SK-MEL-5 (cell line): ENCODE data around the gene SLC12A7. TPM values are rescaled to one million over a fixed set of nuclear protein-coding genes. Genes with fewer than 3 reads are reported as not detected.

ENCODE experiments used
- DNase-seq: peaks from one replicate; pipeline ENCODE4 v3.0.0-alpha.2; 2016; ENCODE audit warnings: low read depth, low spot score
- in situ Hi-C: cut with HindIII; loops from 2 replicates; pipeline ENCODE4 v1.10.0; 2016; ENCODE audit warnings: low sequenced_read_pairs, high pct_unique_total_duplicates, low pct_unique_long_range_greater_than_20kb
- total RNA-seq: library from RNA; depleted of rRNA; stranded (reverse); fragments of >200 nt; shearing (Covaris generic); gene quantifications from 2 replicates; pipeline ENCODE4 v1.2.3, GENCODE V29; 2014

Gene SLC12A7
- total RNA-seq, 1 experiment from 2014 or later = 11.6 TPM

DNA sequence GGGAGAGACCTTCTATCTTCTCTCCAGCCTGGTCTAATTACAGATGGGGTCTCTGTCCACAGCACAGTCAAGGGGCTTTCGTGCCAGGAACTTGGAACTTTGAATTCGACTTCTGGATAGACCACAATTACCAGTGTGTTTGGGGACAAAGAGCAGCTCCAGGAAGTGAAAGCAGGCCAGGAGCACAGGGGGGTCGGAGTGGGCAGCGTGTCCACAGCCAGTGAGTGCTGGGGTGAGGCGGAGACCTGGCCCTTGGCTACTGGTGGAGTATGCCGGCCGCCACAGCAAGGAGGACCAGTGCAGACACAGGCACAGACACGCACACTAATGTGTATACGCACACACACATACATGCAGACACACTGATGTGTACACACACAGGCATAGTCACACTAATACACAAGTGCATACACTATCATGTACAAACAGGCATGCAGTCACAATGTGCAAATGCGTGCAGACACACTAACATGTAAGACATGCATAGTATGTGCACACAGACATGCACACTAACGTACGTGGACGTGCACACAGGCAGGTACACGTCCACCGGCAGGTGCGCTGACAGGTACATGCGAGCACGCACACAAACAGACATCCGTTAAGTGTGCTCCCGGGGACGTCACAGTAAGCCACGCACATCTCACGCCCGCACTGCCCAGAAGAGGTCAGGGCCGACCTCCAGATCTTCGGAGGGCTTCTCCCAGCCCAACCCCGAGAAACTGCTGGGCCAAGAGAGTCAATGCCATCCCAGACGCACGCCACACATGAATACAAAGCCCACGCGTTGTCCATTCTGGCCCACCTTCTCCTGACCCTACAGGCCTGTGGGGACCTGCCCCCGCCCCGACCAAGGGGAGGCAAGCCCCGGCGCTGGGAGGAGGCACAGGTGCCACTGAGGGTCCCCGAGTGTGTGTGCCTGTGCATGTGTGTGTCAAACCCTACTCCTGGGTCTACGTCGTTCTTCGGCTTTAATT, 56.8 kb downstream of the SLC12A7 start:
- in situ Hi-C loops = no loop called here
- DNase-seq = no peak

DNA sequence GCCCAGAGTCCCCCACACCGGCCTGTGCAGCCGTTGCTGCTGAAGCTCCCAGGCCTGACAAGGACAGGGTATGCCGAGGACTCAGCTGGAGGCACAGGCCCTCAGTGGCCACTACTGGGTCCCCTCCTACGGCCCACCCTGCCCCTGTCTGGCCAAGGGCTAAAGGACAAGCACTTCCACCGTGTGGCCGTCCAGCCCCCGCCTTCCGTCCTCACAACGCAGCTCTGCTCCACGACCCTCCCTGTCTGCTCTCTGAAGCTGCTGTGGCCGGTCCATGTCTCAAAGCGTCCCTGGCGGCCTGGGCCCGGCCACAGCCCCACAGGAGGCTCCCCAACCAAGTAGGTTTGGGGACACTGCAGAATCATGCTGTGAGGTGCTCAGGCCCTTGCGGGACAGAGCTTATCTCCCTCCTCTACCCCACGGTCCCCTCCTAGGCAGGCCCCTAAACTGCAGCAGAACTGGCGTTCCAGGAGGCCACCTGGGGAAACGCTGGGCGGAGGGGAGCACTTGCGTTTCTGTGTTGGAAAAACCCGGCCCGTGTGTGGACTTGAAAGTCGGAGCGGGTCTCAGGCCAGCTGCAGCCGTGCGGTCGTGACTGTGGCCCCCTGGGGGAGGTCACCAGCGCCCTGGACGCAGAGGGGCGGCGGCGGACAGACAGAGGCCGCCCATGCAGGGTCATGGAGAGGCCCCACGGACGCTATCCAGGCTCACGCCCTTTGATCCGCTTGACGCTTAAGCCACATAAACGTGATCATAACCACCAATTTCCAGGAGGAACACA, 57.7 kb downstream of the SLC12A7 start:
- in situ Hi-C loops = no loop called here
- DNase-seq = no peak

DNA sequence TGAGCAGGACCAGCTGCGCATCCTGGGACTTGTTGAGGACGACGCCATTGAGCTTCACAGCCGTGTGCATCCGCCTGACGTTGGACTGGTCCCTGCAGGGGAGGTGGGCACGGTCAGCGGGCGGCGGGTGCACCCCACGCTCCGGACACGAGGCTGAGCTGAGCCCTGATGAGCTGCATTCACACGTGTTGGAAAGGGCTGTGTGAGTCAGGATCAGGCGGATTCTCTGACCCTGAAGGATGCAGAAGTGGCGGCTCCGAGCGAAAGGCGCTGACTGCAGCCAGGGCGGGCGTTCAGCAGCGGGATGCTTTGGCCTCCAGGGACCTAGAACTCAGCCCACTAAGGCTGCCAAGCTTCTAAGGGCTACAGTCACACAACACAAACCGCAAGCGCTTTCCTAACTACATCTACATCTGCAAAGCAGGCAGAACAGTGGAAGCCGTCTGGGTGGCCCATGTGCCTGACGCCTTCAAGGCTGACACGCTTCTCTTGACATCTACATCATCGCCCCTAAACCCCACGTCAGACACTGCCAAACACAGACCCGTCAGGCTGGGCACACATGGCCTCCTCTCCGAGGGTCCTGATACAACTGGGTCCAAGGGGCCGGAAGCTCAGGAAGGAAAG, 58.4 kb downstream of the SLC12A7 start:
- no peak for DNase-seq
- in situ Hi-C loops = no loop called here

DNA sequence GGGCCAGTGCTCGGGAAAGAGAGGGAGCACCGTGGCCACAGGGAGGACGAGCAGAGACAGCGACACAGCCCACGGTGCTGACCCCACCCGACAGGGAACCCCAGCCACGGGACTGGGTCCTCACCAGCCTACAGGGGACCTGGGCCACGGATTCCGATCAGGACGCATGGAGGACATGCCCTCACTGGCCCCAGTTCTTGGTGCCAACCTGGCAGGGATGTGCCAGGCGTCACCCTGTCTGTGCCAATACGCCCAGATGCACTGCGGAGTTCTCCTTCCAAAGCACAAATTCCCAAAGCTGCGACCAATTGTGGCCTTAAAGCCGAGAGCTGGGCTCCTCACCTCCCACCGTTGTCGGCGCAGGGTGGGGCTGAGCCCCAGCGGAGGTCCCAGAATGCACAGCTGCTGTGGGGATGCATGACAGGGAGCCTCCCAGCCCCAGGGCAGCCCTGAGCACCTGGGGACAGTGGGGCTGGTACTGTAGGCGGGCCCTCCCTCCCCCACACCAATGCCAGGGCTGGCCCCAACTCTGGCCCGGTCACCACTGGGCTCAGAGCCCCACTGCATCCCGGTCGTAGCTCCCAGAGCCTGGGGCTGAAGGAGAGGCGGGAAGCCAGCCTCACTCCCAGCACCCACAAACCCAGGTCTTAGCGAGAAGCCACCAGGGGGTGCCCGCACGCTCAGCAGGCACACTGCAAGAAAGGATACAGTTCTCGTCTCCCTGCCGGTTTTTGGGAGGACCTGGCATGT, 59.0 kb downstream of the SLC12A7 start:
- DNase-seq = peak; percentile 17
- in situ Hi-C loops = no loop called here

DNA sequence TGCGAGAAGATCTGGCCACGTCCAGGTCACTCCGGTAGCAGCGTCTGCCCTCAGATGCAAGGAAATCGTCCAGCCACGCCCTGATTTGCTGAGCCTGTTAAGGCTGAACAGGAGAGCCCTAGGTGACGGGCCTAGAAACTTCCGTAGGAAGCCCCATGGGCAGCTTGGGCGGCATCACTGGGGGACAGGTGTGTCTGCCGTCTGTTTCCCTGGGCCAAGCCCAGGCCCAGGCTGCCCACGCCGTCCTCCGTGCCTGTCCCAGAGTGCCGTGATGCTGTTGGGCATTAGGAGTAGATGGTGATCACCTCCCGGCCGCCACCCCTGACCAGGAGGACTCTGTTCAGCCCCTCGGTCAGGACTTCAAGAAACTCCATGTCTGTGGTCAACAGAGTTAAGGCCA, 59.8 kb downstream of the SLC12A7 start:
- no peak for DNase-seq
- in situ Hi-C loops = no loop called here

DNA sequence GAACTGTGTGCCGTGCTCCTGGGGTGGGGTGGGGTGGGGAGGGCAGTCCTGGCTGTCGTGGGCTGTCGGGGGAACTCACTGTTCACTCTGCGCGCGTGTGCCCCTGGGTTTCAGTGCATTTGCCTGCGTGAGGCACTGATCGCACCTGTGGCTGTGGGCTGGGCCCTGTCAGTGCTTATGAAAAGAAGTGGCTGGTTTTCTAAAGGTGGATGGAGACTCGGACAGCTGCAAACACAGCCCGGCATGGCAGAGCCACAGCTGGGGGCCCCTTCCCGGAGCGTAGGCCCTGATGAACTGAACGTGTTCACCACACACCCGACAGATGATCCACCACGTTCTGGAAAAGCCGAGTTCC, 60.5 kb downstream of the SLC12A7 start:
- in situ Hi-C loops = no loop called here
- no peak for DNase-seq

DNA sequence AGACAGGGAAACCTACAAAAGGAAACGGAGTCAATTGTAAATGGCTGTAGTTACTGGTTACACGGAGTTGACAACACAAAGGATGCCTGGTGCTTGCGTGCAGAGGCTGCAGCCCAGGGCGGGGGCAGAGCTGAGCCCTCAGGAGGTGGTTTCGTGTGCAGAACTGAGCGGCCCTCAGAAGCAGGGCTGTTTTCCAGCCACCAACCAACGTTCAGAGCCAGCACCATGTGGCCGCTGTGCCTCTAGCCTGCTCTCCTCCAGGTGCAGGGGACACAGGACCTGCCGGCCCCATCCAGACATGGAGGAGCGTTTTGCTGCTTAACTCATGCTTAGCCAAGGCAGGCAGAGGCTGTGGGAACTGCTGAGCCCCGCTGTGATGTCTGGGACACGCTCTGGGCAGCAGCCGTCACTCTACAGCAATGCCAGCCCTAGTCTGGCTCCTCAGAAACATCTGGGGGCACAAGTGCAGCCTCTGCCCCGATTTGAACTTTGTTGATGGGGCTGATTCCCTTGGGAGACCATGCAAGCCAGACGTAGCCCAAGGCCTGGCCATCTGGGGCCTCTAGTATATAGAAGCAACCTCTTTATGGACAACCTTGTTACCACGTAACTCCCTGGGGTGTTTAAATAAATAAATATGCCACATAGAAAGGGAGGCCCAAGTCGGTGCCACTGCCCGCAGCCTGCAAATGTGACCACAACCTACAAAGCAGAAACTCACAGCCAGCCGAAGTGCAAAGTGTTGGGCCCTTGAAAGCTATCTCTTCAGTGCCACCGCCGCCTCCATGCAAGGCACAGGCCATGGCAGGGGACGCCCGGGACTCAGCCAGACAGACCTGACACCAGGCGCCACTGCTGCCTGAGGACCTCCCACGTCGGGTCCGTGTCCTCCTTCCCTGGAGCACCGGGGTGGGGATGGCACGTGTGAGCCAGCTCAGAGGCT, 61.2 kb downstream of the SLC12A7 start:
- in situ Hi-C loops = no loop called here
- no peak for DNase-seq

DNA sequence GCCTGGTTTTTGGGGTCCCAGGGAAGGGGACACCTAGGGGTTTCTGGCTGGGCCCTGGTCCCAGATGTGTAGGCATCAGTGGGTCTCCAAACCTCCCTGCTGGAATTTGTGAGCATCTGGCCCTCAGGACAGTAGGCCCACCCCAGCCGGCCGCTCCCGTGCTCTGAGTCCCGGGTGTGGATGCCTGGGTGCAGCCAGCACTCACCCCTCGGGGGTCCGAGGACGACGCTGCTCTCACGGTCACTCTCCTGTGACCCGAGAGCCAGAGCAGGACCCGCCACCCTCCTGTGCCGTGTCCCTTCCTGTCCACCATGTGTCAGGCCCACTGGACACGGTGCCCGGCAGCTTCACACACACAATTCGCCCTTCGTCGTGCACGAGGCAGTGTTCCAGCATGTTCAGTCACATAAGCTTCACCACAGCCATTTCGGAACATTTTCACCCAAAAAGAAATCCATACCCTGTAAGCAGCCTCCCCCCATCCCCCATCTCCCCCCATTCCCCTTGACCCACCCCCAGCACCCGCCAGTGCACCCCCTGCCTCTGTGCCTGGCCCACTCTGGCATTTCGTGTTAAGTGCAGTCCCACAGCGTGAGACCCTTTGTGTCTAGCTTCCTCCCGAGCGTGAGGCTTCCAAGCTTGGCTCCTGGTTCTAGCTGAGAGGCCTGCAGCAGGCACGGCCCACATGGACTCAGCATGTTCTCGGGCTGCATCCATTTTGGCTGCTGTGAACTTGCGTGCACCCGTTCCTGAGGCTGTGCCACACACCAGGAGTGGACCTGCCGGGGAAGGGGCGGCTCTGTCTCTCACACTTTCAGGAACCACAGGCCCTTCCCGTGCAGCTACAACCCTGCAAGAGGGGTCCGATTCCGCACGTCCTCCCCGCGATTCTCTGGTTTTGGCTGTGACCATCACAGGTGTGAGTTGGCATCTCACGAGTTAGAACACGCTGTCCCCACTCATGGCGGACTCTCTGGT, 62.7 kb downstream of the SLC12A7 start:
- in situ Hi-C loops = no loop called here
- DNase-seq = no peak

DNA sequence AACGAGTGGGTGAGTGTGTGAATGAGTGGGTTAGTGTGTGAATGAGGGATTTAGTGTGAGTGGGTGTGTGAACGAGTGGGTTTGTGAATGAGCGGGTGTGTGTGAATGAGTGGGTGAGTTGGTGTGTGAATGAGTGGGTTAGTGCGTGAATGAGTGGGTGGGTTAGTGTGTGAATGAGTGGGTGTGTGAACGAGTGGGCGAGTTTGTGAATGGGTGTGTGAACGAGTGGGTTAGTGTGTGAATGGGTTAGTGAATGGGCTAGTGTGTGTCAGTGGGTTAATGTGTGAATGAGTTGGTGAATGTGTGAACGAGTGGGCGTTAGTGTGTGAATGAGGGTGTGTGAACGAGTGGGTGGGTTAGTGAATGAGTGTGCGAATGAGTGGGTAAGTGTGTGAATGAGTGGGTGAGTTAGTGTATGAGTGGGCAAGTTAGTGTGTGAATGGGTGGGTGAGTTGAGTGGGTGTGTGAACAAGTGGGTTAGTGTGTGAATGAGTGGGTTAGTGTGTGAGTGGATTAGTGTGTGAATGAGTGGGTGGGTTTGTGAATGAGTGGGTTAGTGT, 63.6 kb downstream of the SLC12A7 start:
- in situ Hi-C loops = no loop called here
- DNase-seq = no peak

DNA sequence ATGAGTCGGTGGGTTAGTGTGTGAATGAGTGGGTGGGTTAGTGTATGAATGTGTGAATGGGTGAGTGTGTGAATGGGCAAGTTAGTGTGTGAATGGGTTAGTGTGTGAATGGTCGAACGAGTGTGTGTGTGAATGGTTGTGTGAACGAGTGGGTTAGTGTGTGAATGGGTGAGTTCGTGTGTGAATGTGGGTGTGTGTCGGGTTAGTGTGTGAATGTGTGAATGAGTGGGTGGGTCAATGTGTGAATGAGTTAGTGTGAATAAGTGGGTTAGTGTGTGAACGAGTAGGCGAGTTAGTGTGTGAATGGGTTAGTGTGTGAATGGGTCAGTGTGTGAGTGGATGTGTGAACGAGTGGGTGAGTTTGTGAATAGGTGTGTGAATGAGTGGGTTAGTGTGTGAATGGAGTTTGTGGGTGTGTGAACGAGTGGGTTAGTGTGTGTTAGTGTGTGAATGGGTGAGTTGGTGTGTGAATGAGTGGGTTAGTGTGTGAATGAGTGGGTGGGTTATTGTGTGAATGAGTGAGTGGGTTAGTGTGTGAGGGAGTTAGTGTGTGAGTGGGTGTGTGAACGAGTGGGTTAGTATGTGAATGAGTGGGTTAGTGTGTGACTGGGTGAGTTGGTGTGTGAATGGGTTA, 64.4 kb downstream of the SLC12A7 start:
- DNase-seq = no peak
- in situ Hi-C loops = no loop called here

DNA sequence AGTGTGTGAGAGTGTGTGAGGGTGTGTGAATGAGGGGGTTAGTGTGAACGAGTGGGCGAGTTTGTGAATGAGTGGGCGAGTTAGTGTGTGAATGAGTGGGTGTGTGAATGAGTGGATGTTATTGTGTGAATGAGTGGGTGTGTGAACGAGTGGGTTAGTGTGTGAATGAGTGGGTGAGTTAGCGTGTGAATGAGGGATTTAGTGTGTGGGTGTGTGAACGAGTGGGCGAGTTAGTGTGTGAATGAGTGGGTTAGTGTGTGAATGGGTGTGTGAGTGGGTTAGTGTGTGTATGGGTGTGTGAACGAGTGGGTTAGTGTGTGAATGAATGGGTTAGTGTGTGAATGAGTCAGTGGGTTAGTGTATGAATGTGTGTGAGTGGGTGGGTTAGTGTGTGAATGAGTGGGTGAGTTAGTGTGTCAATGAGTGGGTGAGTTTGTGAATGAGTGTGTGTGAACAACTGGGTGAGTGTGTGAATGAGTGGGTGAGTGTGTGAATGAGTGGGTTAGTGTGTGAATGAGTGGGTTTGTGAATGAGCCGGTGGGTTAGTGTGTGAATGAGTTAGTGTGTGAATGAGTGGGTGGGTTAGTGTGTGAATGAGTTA, 65.8 kb downstream of the SLC12A7 start:
- no peak for DNase-seq
- in situ Hi-C loops = no loop called here

DNA sequence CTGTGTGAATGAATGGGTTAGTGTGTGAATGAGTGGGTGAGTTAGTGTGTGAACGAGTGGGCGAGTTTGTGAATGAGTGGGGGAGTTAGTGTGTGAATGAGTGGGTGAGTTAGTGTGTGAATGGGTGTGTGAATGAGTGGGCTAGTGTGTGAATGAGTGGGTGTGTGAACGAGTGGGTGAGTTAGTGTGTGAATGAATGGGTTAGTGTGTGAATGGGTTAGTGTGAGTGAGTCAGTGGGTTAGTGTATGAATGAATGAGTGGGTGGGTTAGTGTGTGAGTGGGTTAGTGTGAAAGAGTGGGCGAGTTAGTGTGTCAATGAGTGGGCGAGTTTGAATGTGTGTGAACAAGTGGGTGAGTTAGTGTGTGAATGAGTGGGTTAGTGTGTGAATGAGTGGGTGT, 67.7 kb downstream of the SLC12A7 start:
- no peak for DNase-seq
- in situ Hi-C loops = no loop called here

DNA sequence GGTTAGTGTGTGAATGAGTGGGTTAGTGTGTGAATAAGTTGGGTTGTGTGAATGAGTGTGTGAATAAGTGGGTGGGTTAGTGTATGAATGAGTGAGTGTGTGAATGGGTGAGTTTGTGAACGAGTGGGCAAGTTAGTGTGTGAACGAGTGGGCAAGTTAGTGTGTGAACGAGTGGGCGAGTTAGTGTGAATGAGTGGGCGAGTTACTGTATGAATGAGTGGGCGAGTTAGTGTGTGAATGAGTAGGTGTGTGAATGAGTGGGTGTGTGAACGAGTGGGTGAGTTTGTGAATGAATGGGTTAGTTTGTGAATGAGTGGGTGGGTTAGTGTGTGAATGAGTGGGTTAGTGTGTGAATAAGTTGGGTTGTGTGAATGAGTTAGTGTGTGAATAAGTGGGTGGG, 68.5 kb downstream of the SLC12A7 start:
- no peak for DNase-seq
- in situ Hi-C loops = no loop called here

DNA sequence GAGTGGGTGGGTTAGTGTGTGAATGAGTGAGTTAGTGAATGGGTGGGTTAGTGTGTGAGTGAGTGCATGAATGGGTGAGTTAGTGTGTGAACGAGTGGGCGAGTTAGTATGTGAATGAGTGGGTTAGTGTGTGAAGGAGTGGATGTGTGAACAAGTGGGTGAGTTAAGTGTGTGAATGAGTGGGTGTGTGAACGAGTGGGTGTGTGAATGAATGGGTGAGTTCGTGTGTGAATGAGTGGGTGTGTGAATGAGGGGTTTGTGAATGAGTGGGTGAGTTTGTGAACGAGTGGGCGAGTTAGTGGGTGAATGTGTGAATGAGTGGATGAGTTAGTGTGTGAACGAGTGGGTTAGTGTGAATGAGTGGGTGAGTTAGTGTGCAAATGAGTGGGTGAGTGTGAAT, 69.2 kb downstream of the SLC12A7 start:
- in situ Hi-C loops = no loop called here
- no peak for DNase-seq
